OCI-LY7 (cell line): ENCODE results near the gene CYP3A4. TPM values are rescaled to one million over a fixed set of nuclear protein-coding genes. Genes with fewer than 3 reads are reported as not detected.

ENCODE experiments used
- BruUV-seq: library from RNA; stranded (reverse); fragments of 400-500 nt; replicated peaks from 2 replicates; lab custom pipeline; 2021; lab: Mats Ljungman, UMichigan
- CTCF ChIA-PET: fragments of 300-600 bp; sonication (Branson Sonifier 250); formaldehyde crosslinking; loops from one replicate; lab custom pipeline; 2022; ENCODE audit warnings: antibody characterized with exemption; ENCODE audit not compliant: unreplicated experiment; lab: Charles Lee
- POLR2A ChIA-PET: fragments of 300-600 bp; sonication (Branson Sonifier 250); formaldehyde crosslinking; loops from one replicate; lab custom pipeline; 2022; ENCODE audit warnings: antibody characterized with exemption; lab: Charles Lee
- DNase-seq: peaks from one replicate; pipeline ENCODE4 v3.0.0-alpha.2; 2015; ENCODE audit warnings: low spot score
- H2AFZ ChIP-seq: fragments of 200-600 bp; sonication (generic), shearing (Covaris generic); 2 replicates; pipeline ENCODE4 v1.6.1; 2014; ENCODE audit warnings: mild to moderate bottlenecking, antibody characterized with exemption, low read length, moderate library complexity
- H3K27ac ChIP-seq: fragments of 200-600 bp; sonication (generic); 2 replicates; pipeline ENCODE4 v1.5.1; 2014; ENCODE audit warnings: mixed run types, low read depth, mild to moderate bottlenecking, moderate library complexity, low read length, inconsistent platforms; ENCODE audit not compliant: poor library complexity, severe bottlenecking
- H3K36me3 ChIP-seq: fragments of 200-600 bp; sonication (generic); 2 replicates; pipeline ENCODE4 v1.6.1; 2014; ENCODE audit warnings: mild to moderate bottlenecking, antibody characterized with exemption, low read length, moderate library complexity, mixed read lengths; ENCODE audit not compliant: insufficient read depth
- H3K4me1 ChIP-seq: fragments of 200-600 bp; sonication (generic); 2 replicates; pipeline ENCODE4 v1.5.1; 2014; ENCODE audit warnings: mild to moderate bottlenecking, low read length; ENCODE audit not compliant: insufficient read depth, poor library complexity, severe bottlenecking
- H3K4me2 ChIP-seq: fragments of 200-600 bp; sonication (generic); 2 replicates; pipeline ENCODE4 v1.6.1; 2014; ENCODE audit warnings: mild to moderate bottlenecking, low read length
- H3K4me3 ChIP-seq: fragments of 200-600 bp; sonication (generic); 2 replicates; pipeline ENCODE4 v1.5.1; 2014; ENCODE audit warnings: mild to moderate bottlenecking, low read depth, low read length; ENCODE audit not compliant: poor library complexity, severe bottlenecking
- H3K79me2 ChIP-seq: fragments of 200-600 bp; sonication (generic); 2 replicates; pipeline ENCODE4 v1.6.1; 2016; ENCODE audit warnings: low read depth, mild to moderate bottlenecking, low read length, moderate library complexity, mixed read lengths; ENCODE audit not compliant: insufficient read depth
- H3K9me2 ChIP-seq: fragments of 200-600 bp; sonication (generic); 2 replicates; pipeline ENCODE4 v1.6.1; 2016; ENCODE audit warnings: mild to moderate bottlenecking, low read length, mixed read lengths; ENCODE audit not compliant: insufficient read depth
- H3K9me3 ChIP-seq: fragments of 200-600 bp; sonication (generic); 2 replicates; pipeline ENCODE4 v1.6.1; 2014; ENCODE audit warnings: mild to moderate bottlenecking, mixed run types, low read length, mixed read lengths
- H4K20me1 ChIP-seq: fragments of 200-600 bp; sonication (generic); 2 replicates; pipeline ENCODE4 v1.6.1; 2014; ENCODE audit warnings: mild to moderate bottlenecking, antibody characterized with exemption, low read length, moderate library complexity, mixed read lengths; ENCODE audit not compliant: insufficient read depth
- EZH2phosphoT487 ChIP-seq: fragments of 200-600 bp; sonication (generic); IDR thresholded peaks from 2 replicates; pipeline ENCODE4 v1.6.1; 2018; ENCODE audit warnings: low read depth, borderline replicate concordance, mild to moderate bottlenecking, mixed run types, antibody characterized with exemption, low read length, moderate library complexity, mixed read lengths
- intact Hi-C: fragments of 100-400 bp; cut with micrococcal nuclease; formaldehyde crosslinking; loops from one replicate; pipeline ENCODE4 v1.10.0; 2022; ENCODE audit not compliant: unreplicated experiment
- total RNA-seq, 2 experiments: library from RNA; depleted of rRNA in 1 of 2; stranded (reverse); fragments of >200 nt in 1 of 2; shearing (Covaris generic) in 1 of 2; gene quantifications; 2 replicates each; pipeline ENCODE4 v1.2.3, GENCODE V29; 2014 to 2022
- TF ChIP-seq, protein P1 (sequence below): fragments of 200-600 bp; sonication (generic); conservative IDR thresholded peaks from 2 replicates; pipeline ENCODE4 v1.5.1; 2014; ENCODE audit warnings: mild to moderate bottlenecking, antibody characterized with exemption, low read length, moderate library complexity, mixed read lengths

Gene CYP3A4
- total RNA-seq, 2 experiments from 2014 or later: not detected

- BruUV-seq: no TSS peak
- intact Hi-C loops: no loop called here
- CTCF ChIA-PET: no interaction called here
- DNase-seq: no peak
- Histone ChIP-seq H3K27ac (no peak overlapping the region), H3K36me3 (no peaks in the 10 kb centered on the region), H3K9me2 (no peaks in the 10 kb centered on the region), H3K9me3 (no peaks in the 10 kb centered on the region), H4K20me1 (no peaks in the 10 kb centered on the region), H2AFZ (no peak overlapping the region), H3K4me2 (no peak overlapping the region), H3K4me3 (no peak overlapping the region), H3K4me1 (no peaks in the 10 kb centered on the region), H3K79me2 (no peaks in the 10 kb centered on the region)
- TF ChIP-seq, protein P1, sequence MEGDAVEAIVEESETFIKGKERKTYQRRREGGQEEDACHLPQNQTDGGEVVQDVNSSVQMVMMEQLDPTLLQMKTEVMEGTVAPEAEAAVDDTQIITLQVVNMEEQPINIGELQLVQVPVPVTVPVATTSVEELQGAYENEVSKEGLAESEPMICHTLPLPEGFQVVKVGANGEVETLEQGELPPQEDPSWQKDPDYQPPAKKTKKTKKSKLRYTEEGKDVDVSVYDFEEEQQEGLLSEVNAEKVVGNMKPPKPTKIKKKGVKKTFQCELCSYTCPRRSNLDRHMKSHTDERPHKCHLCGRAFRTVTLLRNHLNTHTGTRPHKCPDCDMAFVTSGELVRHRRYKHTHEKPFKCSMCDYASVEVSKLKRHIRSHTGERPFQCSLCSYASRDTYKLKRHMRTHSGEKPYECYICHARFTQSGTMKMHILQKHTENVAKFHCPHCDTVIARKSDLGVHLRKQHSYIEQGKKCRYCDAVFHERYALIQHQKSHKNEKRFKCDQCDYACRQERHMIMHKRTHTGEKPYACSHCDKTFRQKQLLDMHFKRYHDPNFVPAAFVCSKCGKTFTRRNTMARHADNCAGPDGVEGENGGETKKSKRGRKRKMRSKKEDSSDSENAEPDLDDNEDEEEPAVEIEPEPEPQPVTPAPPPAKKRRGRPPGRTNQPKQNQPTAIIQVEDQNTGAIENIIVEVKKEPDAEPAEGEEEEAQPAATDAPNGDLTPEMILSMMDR: no peak
- no peak for TF ChIP-seq EZH2phosphoT487
- POLR2A ChIA-PET: interaction anchor here (0.6 kb wide), 1 partner anchor 102 kb away, joined by 3 read pairs; no protein-coding TSS in a partner anchor
Observed at GRCh38 chr7:99742737-99743394, 41.1 kb downstream of the CYP3A4 start.

GRCh38 chr7:99741441-99741795 lies 42.6 kb downstream of the CYP3A4 start:
- H3K27ac ChIP-seq: no peak overlapping the region
- ChIA-PET POLR2A (no interaction called here), CTCF (no interaction called here)
- no peaks in the 10 kb centered on the region for H3K9me3 ChIP-seq
- intact Hi-C loops: no loop called here
- H3K36me3 ChIP-seq: no peaks in the 10 kb centered on the region
- no TSS peak for BruUV-seq
- no peaks in the 10 kb centered on the region for H3K4me1 ChIP-seq
- H3K79me2 ChIP-seq: no peaks in the 10 kb centered on the region
- no peak overlapping the region for H2AFZ ChIP-seq
- H3K4me3 ChIP-seq: no peak overlapping the region
- no peaks in the 10 kb centered on the region for H3K9me2 ChIP-seq
- H4K20me1 ChIP-seq: no peaks in the 10 kb centered on the region
- TF ChIP-seq EZH2phosphoT487: no peak
- TF ChIP-seq, protein P1: no peak
- no peak for DNase-seq
- H3K4me2 ChIP-seq: no peak overlapping the region
